Spleen (tissue), 11 donors: ENCODE measurements around the gene RAPGEF4. TPM values are rescaled to one million over a fixed set of nuclear protein-coding genes. Genes with fewer than 3 reads are reported as not detected.
"Not testable (repeated sequence)": the region's sequence is repeated elsewhere in the genome, so short reads cannot be mapped to it uniquely, and the experiment has no call there.

Experiments
- DNase-seq: peaks from one replicate; pipeline ENCODE4 v3.0.0-alpha.2; 2020
- H3K27ac ChIP-seq, 8 donors: fragments of 200-600 bp; sonication (generic) in 7 of 8; 1 replicate in 4 of 8; 2 replicates in 4 of 8; pipeline versions ENCODE4 v1.5.0 to v1.8.0; 2016 to 2021; ENCODE audit warnings: inconsistent platforms in 4 of 8, mild to moderate bottlenecking in 4 of 8, moderate library complexity in 1 of 8
- H3K27me3 ChIP-seq, 7 donors: fragments of 200-600 bp; sonication (generic) in 6 of 7; replicated peaks in 1 of 7; 1 replicate in 4 of 7; 2 replicates in 3 of 7; pipeline versions ENCODE4 v1.5.0 to v1.8.0; 2016 to 2021; ENCODE audit warnings: inconsistent platforms in 3 of 7, mild to moderate bottlenecking in 1 of 7
- H3K36me3 ChIP-seq, 6 donors: fragments of 200-600 bp; sonication (generic) in 5 of 6; 1 replicate in 4 of 6; 2 replicates in 2 of 6; pipeline versions ENCODE4 v1.5.0 to v1.8.0; 2016 to 2021; ENCODE audit warnings: inconsistent platforms in 2 of 6
- H3K4me1 ChIP-seq, 6 donors: fragments of 200-600 bp; sonication (generic) in 5 of 6; 1 replicate in 3 of 6; 2 replicates in 3 of 6; pipeline versions ENCODE4 v1.5.0 to v1.8.0; 2016 to 2021; ENCODE audit warnings: inconsistent platforms in 3 of 6
- H3K4me3 ChIP-seq, 8 donors: fragments of 200-600 bp; sonication (generic) in 7 of 8; 1 replicate in 4 of 8; 2 replicates in 4 of 8; pipeline versions ENCODE4 v1.5.0 to v1.8.0; 2016 to 2021; ENCODE audit warnings: inconsistent platforms in 4 of 8, mild to moderate bottlenecking in 4 of 8, moderate library complexity in 2 of 8
- H3K9me3 ChIP-seq, 8 donors: fragments of 200-600 bp; sonication (generic) in 7 of 8; 1 replicate in 4 of 8; 2 replicates in 4 of 8; pipeline versions ENCODE4 v1.5.0 to v1.8.0; 2016 to 2021; ENCODE audit warnings: inconsistent platforms in 4 of 8
- POLR2A ChIP-seq, 3 donors: fragments of 450-650 bp; IDR thresholded peaks; one replicate each; pipeline ENCODE4 v1.5.1; 2017; ENCODE audit warnings: antibody characterized with exemption in 3 of 3, mild to moderate bottlenecking in 1 of 3
- POLR2AphosphoS5 ChIP-seq, 3 donors: sonication (generic); formaldehyde crosslinking; IDR thresholded peaks; one replicate each; pipeline ENCODE4 v1.5.1; 2017; ENCODE audit warnings: antibody characterized with exemption in 3 of 3
- WGBS, 5 donors: extraction: QIAGEN DNeasy Blood & Tissue Kit in 3 of 5; methylation state at CpG; one replicate each; pipeline versions ENCODE4 v1.1.5 to v1.1.7; 2013 to 2018; 5-methylcytosine and 5-hydroxymethylcytosine counted together
- intact Hi-C: fragments of 100-400 bp; cut with DNase I; formaldehyde crosslinking; loops from one replicate; pipeline ENCODE4 v1.15.0; 2023; ENCODE audit warnings: low total_unique reads
- polyA plus RNA-seq, 3 donors: library from polyadenylated mRNA; stranded (reverse); fragments of 200-250 nt; gene quantifications; one replicate each; pipeline ENCODE4 v1.2.1, GENCODE V29; 2013
- total RNA-seq, 7 donors: library from RNA; depleted of rRNA in 3 of 7; stranded (reverse); fragments of >200 nt in 3 of 7; fragmentation: NEBNext Ultra II Directional in 4 of 7; extraction: Animal tissue kit (Norgen Biotek cat#: 25700) in 4 of 7; gene quantifications; one replicate each; pipeline versions ENCODE4 v1.1.0 to v1.2.1, GENCODE V29; 2016 to 2021
- TF ChIP-seq, protein P1 (sequence below), 11 experiments: fragments of 200-600 bp in 7 of 11; fragments of 450-650 bp in 4 of 11; sonication (generic) in 4 of 11; IDR thresholded peaks in 8 of 11; conservative IDR thresholded peaks in 3 of 11; 1 replicate in 7 of 11; 2 replicates in 4 of 11; pipeline versions ENCODE4 v1.4.0 to v1.8.0; 2016 to 2021; ENCODE audit warnings: antibody characterized with exemption in 11 of 11, inconsistent platforms in 4 of 11, mild to moderate bottlenecking in 1 of 11
- donor health status: healthy with polysubstance abuse.
- donor health status: DM: no; HTN: no; CAD: no; lungs with moderate emphysema.
- donor health status: DM: no; HTN: no; CAD: no.
- donor health status: Bipolar disorder and iron deficiency.
- donor health status: healthy.
- donor health status: DM: no; HTN: no; CAD: no.
- donor health status: DM: yes; HTN: yes; CAD: no.

The RAPGEF4 gene
- total and polyA plus RNA-seq, 10 donors = 0.52 to 11.0 (median 1.9) TPM

DNA sequence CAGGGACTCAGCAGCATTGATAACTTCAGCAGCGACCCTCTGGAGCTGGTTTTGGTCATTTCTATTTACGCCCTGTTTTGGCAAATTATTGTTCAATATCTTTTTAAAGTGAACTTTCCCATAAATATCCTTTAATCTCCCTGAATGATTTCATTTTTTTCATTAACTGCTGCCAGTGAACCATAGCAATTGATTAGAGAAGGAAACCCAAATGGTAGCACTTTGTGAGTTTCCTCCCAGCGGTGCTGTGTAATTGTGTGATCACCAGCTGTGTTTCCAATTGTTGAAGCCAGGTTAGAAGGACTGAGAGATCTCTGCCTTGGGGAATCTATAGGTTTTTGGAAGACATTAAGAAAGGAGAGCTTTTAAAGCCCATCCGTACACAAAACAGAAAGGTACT is 356.3 kb downstream of the RAPGEF4 start:
- DNase-seq = no peak
- Histone ChIP-seq H3K4me3 (no peak overlapping the region), H3K27me3 (no peaks in the 10 kb centered on the region), H3K27ac (no peak overlapping the region), H3K4me1 (no peaks in the 10 kb centered on the region), H3K9me3 (no peaks in the 10 kb centered on the region), H3K36me3 (peaks cover 0 to 19% (median 0%) of the 10 kb centered on the region in 6 donors)
- TF ChIP-seq, protein P1, sequence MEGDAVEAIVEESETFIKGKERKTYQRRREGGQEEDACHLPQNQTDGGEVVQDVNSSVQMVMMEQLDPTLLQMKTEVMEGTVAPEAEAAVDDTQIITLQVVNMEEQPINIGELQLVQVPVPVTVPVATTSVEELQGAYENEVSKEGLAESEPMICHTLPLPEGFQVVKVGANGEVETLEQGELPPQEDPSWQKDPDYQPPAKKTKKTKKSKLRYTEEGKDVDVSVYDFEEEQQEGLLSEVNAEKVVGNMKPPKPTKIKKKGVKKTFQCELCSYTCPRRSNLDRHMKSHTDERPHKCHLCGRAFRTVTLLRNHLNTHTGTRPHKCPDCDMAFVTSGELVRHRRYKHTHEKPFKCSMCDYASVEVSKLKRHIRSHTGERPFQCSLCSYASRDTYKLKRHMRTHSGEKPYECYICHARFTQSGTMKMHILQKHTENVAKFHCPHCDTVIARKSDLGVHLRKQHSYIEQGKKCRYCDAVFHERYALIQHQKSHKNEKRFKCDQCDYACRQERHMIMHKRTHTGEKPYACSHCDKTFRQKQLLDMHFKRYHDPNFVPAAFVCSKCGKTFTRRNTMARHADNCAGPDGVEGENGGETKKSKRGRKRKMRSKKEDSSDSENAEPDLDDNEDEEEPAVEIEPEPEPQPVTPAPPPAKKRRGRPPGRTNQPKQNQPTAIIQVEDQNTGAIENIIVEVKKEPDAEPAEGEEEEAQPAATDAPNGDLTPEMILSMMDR (IDR thresholded peaks at IDR 0.05 in 8 of 11, conservative IDR thresholded peaks at IDR 0.05 in 3 of 11) = no peak
- TF ChIP-seq POLR2A (IDR thresholded peaks at IDR 0.05) = no peak
- no peak for TF ChIP-seq POLR2AphosphoS5 (IDR thresholded peaks at IDR 0.05)
- WGBS, 5 donors = 93 to 99% (median 97%) methylated on average over 4 of the region's 4 CpGs
- intact Hi-C loops = no loop called here

DNA sequence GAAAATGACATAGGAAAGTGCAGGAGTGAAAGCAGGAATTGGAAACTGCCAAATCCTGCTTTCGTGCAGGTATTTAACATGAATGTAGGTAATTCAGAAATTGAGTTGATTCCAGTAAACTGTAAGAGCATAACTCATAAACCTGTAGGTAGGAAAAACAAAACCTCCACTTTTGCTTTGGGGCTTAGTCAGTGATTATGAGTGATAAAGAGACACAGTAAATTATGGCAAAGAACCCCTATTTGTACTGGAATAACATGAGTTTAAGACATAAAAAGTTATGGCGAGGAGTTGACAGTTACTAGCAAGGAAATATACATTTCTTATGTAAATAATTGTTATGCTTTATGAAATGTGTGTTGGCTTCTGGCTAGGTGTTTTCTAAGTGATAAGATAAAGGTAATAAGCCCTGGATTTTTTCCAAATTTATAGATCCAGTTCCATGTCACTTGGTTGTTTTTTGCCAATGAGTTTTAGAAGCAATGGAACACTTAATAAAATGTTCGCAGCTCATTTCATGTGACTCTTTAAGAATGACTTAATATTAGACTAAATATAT is 357.3 kb downstream of the RAPGEF4 start:
- Histone ChIP-seq H3K36me3 (peaks cover 0 to 22% (median 0%) of the 10 kb centered on the region in 6 donors), H3K4me1 (no peaks in the 10 kb centered on the region), H3K4me3 (no peak overlapping the region), H3K27ac (no peak overlapping the region), H3K27me3 (no peaks in the 10 kb centered on the region), H3K9me3 (no peaks in the 10 kb centered on the region)
- no peak for TF ChIP-seq POLR2A (IDR thresholded peaks at IDR 0.05)
- TF ChIP-seq POLR2AphosphoS5 (IDR thresholded peaks at IDR 0.05) = no peak
- TF ChIP-seq, protein P1 (IDR thresholded peaks at IDR 0.05 in 8 of 11, conservative IDR thresholded peaks at IDR 0.05 in 3 of 11) = no peak
- DNase-seq = no peak
- 90 to 96% (median 93%) methylated on average over 3 of the region's 3 CpGs for WGBS, 5 donors
- intact Hi-C loops = no loop called here

DNA sequence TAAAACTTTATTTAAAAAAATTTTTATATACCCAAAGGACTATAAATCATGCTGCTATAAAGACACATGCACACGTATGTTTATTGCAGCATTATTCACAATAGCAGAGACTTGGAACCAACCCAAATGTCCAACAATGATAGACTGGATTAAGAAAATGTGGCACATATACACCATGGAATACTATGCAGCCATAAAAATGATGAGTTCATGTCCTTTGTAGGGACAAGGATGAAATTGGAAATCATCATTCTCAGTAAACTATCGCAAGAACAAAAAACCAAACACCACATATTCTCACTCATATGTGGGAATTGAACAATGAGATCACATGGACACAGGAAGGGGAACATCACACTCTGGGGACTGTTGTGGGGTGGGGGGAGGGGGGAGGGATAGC is 358.0 kb downstream of the RAPGEF4 start:
- H3K27ac ChIP-seq, H3K4me3 ChIP-seq, intact Hi-C loops, DNase-seq, H3K4me1 ChIP-seq, H3K9me3 ChIP-seq, H3K27me3 ChIP-seq: not testable (repeated sequence)
- WGBS, 5 donors = 77 to 95% (median 95%) methylated on average over 2 of the region's 2 CpGs
- peaks cover 0 to 22% (median 0%) of the 10 kb centered on the region in 6 donors for H3K36me3 ChIP-seq

DNA sequence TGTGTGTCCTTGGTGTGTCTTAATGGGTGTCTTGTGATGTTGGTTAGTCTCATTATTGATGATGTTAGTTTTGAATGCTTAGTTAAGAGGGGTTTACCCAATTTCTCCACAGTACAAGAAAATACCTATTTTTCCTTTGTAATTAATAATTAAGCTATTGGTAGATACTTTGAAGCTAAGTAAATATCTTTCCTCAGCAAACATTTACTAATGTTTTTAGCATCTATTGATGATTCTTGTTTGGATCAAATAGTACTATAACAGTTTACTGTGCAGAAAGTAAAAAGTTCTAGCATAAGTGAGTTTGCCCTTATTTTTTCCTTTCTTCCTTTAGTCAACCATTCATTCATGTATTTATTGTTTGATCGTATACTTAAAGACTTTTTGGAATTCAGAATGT is 359.1 kb downstream of the RAPGEF4 start:
- 78 to 98% (median 95%) methylated on average over 1 of the region's 1 CpG for WGBS, 5 donors
- H3K27ac ChIP-seq = no peak overlapping the region

More for the DNA sequence above, 359.1 kb downstream of the RAPGEF4 start:
- DNase-seq = no peak
- Histone ChIP-seq H3K36me3 (peaks cover 0 to 22% (median 0%) of the 10 kb centered on the region in 6 donors), H3K4me1 (no peaks in the 10 kb centered on the region), H3K4me3 (no peak overlapping the region), H3K27me3 (no peaks in the 10 kb centered on the region), H3K9me3 (no peaks in the 10 kb centered on the region)
- intact Hi-C loops = no loop called here
- TF ChIP-seq POLR2AphosphoS5 (IDR thresholded peaks at IDR 0.05) (no peak), POLR2A (IDR thresholded peaks at IDR 0.05) (no peak)
- TF ChIP-seq, protein P1 (IDR thresholded peaks at IDR 0.05 in 8 of 11, conservative IDR thresholded peaks at IDR 0.05 in 3 of 11) = no peak
